Subcutaneous abdominal adipose tissue (tissue), 5 donors: ENCODE results near the gene PTCSC3.

Experiments used
- H3K27ac ChIP-seq: one replicate; pipeline ENCODE4 v1.7.0; 2013; ENCODE audit warnings: low read depth, mild to moderate bottlenecking, inconsistent platforms, low read length, moderate library complexity
- H3K27me3 ChIP-seq, 5 donors: one replicate each; pipeline ENCODE4 v1.7.0; 2013; ENCODE audit warnings: low read length in 5 of 5, inconsistent platforms in 1 of 5; ENCODE audit not compliant: control insufficient read depth in 5 of 5, insufficient read depth in 4 of 5
- H3K36me3 ChIP-seq, 5 donors: one replicate each; pipeline ENCODE4 v1.7.0; 2013; ENCODE audit warnings: low read length in 5 of 5; ENCODE audit not compliant: control insufficient read depth in 5 of 5, insufficient read depth in 5 of 5
- H3K4me1 ChIP-seq, 5 donors: one replicate each; pipeline ENCODE4 v1.7.0; 2013; ENCODE audit warnings: low read length in 5 of 5, mild to moderate bottlenecking in 3 of 5, moderate library complexity in 1 of 5; ENCODE audit not compliant: control insufficient read depth in 5 of 5, insufficient read depth in 5 of 5
- H3K4me3 ChIP-seq, 5 donors: one replicate each; pipeline ENCODE4 v1.7.0; 2013; ENCODE audit warnings: low read length in 5 of 5, low read depth in 1 of 5
- H3K9ac ChIP-seq, 5 donors: one replicate each; pipeline ENCODE4 v1.7.0; 2013; ENCODE audit warnings: low read length in 5 of 5, mild to moderate bottlenecking in 4 of 5, moderate library complexity in 3 of 5
- H3K9me3 ChIP-seq, 5 donors: one replicate each; pipeline ENCODE4 v1.7.0; 2013; ENCODE audit warnings: low read length in 5 of 5; ENCODE audit not compliant: control insufficient read depth in 5 of 5
- donor health status: healthy.
- donor health status: healthy.
- donor health status: healthy.
- donor health status: healthy.
- donor health status: healthy.

Gene PTCSC3

GRCh38 chr14:36181417-36181816 is 4.9 kb upstream of the PTCSC3 start:
- Histone ChIP-seq H3K27ac (no peak overlapping the region), H3K4me3 (no peak overlapping the region), H3K36me3 (no peaks in the 10 kb centered on the region), H3K9ac (no peak overlapping the region), H3K27me3 (no peaks in the 10 kb centered on the region), H3K4me1 (no peaks in the 10 kb centered on the region), H3K9me3 (no peaks in the 10 kb centered on the region)

DNA sequence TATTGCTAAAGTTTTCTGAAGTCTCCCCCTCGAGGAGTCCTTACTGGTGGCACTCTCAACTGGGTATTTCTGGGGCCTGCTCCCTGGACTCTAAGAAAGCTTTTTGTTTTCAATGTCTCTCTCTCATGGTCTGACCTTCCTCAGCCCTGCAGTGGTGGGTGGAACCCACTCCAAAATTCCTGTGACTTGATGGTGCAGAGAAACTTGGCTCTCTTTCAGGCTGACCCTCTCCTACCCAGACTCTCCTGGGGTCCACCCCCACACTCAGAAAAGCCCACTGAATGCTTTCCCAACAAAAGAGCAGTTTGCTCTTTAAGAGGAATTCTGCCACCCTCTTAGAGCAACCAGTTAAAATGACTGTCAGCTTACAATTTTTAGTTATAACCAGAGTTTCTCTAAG is 967 bp upstream of the PTCSC3 start:
- no peaks in the 10 kb centered on the region for H3K27me3 ChIP-seq
- no peak overlapping the region for H3K9ac ChIP-seq
- no peak overlapping the region for H3K4me3 ChIP-seq
- no peaks in the 10 kb centered on the region for H3K9me3 ChIP-seq
- no peaks in the 10 kb centered on the region for H3K36me3 ChIP-seq
- H3K4me1 ChIP-seq = no peaks in the 10 kb centered on the region
- no peak overlapping the region for H3K27ac ChIP-seq

- no peak overlapping the region for H3K4me3 ChIP-seq
- no peaks in the 10 kb centered on the region for H3K36me3 ChIP-seq
Measured at GRCh38 chr14:36174767-36175424, 1.6 kb downstream of the PTCSC3 start.

DNA sequence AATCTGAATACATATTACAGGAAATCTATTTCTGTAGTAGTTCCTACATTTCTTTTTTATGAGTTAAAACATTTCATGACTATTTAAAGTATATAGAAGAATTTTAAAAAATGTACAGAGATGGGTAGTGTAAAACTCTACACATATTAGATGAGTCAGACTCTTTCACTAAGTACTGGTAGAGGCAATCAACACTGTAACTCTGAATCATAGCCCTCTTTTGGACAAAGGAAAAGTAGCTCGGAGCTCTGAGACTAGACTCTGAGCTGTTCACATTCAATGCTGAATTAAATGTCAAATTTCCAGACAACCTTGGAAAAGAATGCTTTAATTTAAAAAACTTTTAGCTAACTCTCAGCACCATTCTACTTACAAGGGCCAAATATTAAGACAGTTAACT is 3.4 kb downstream of the PTCSC3 start:
- Histone ChIP-seq H3K36me3 (no peaks in the 10 kb centered on the region), H3K9ac (no peak overlapping the region), H3K27me3 (no peaks in the 10 kb centered on the region), H3K27ac (no peak overlapping the region), H3K4me1 (no peaks in the 10 kb centered on the region), H3K4me3 (no peak overlapping the region), H3K9me3 (no peaks in the 10 kb centered on the region)

More at GRCh38 chr14:36174767-36175424, 1.6 kb downstream of the PTCSC3 start:
- Histone ChIP-seq H3K9ac (no peak overlapping the region), H3K4me1 (no peaks in the 10 kb centered on the region), H3K27me3 (no peaks in the 10 kb centered on the region), H3K27ac (no peak overlapping the region), H3K9me3 (no peaks in the 10 kb centered on the region)

DNA sequence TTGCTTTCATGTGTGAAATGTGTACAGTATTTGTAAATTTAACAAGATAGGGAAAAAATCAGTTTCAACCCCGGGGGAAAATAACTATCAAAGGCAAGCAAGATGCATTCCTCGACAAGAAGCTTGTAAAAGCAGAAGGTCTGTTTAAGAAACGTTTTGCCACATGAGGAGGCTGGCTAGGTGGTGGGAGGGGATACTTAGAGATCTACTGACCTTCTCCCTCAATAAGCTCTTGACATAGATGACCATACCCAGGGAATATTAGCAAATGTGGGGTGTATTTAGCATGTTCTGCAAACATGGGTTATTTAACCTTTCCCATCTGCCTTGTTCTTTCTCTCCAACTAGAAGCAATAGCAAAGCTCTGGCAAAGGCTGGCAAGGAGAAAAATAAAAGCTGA is 4.9 kb downstream of the PTCSC3 start:
- no peak overlapping the region for H3K9ac ChIP-seq
- no peaks in the 10 kb centered on the region for H3K4me1 ChIP-seq
- H3K27me3 ChIP-seq = no peaks in the 10 kb centered on the region
- H3K27ac ChIP-seq = no peak overlapping the region
- no peaks in the 10 kb centered on the region for H3K9me3 ChIP-seq
- H3K36me3 ChIP-seq = no peaks in the 10 kb centered on the region
- no peak overlapping the region for H3K4me3 ChIP-seq

- no peak overlapping the region for H3K9ac ChIP-seq
- no peaks in the 10 kb centered on the region for H3K9me3 ChIP-seq
- H3K36me3 ChIP-seq = no peaks in the 10 kb centered on the region
- H3K4me3 ChIP-seq = no peak overlapping the region
- no peak overlapping the region for H3K27ac ChIP-seq
- no peaks in the 10 kb centered on the region for H3K4me1 ChIP-seq
- H3K27me3 ChIP-seq = no peaks in the 10 kb centered on the region
Measured at GRCh38 chr14:36167431-36167830, 9.1 kb downstream of the PTCSC3 start.

DNA sequence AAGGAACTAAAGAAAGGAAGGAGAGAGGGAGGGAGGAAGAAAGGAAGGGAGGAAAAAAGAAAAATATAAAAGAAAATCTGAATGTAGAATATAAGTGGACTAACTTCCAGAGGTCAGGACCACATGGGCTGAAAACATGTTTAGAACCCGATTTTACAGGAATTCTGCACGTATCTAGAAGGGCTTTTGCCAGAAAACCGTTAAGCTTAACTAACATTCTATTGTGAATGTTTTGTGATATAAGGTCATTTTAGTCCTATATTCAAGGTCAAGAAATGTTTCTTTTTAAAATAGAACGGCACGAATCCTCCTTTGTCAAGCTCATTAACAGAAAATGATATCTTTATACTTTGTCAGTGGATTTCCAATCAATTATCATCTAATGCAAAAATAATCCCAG is 13.1 kb downstream of the PTCSC3 start:
- Histone ChIP-seq H3K4me1 (no peaks in the 10 kb centered on the region), H3K27me3 (peaks cover 0 to 5% (median 0%) of the 10 kb centered on the region in 5 donors), H3K9ac (no peak overlapping the region), H3K4me3 (no peak overlapping the region), H3K27ac (no peak overlapping the region), H3K36me3 (no peaks in the 10 kb centered on the region), H3K9me3 (no peaks in the 10 kb centered on the region)

GRCh38 chr14:36162267-36162666 is 14.3 kb downstream of the PTCSC3 start:
- no peaks in the 10 kb centered on the region for H3K4me1 ChIP-seq
- H3K36me3 ChIP-seq = no peaks in the 10 kb centered on the region
- H3K27me3 ChIP-seq = peaks cover 0 to 5% (median 0%) of the 10 kb centered on the region in 5 donors
- H3K9me3 ChIP-seq = no peaks in the 10 kb centered on the region
- H3K27ac ChIP-seq = no peak overlapping the region
- H3K9ac ChIP-seq = no peak overlapping the region
- no peak overlapping the region for H3K4me3 ChIP-seq

DNA sequence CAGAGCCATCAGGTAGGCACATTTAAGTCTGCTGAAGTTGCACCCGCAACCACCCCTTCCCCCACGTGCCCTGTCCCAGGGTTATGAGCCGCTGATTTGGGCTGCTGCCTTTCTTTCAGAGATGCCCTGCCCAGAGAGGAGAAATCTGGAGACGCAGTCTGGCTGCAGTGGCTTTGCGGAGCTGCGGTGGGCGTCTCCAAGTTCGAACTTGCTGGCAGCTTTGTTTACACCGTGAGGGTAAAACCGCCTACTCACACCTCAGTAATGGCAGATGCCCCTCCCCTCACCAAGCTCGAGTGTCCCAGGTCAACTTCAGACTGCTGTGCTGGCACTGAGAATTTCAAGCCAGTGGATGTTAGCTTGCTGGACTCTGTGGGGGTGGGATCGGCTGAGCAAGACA is 14.7 kb downstream of the PTCSC3 start:
- Histone ChIP-seq H3K36me3 (no peaks in the 10 kb centered on the region), H3K9ac (no peak overlapping the region), H3K9me3 (no peaks in the 10 kb centered on the region), H3K27ac (no peak overlapping the region), H3K4me1 (no peaks in the 10 kb centered on the region), H3K4me3 (no peak overlapping the region), H3K27me3 (peaks cover 0 to 5% (median 0%) of the 10 kb centered on the region in 5 donors)

DNA sequence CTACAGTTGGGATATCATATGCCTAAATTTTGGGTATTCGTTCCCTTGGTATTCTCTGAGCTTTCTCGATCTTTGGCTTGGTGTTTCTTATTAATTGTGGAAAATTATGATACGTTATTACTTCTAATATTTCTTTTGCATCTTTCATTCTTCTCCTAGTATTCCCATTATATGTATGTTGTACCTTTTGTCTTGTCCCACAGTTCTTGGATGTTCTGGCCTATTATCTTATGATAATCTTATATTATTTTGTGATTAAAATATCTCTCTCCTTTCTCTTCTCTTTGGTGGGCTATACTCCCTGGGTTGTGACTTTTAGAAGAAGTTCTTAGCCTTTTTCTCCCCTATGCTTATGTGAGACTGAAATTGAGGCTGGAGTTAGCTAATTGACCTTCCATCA is 25.2 kb downstream of the PTCSC3 start:
- H3K4me3 ChIP-seq = no peak overlapping the region

More for the DNA sequence above, 25.2 kb downstream of the PTCSC3 start:
- Histone ChIP-seq H3K36me3 (no peaks in the 10 kb centered on the region), H3K9ac (no peak overlapping the region), H3K9me3 (peaks cover 0 to 16% (median 7%) of the 10 kb centered on the region in 5 donors), H3K4me1 (no peaks in the 10 kb centered on the region), H3K27me3 (no peaks in the 10 kb centered on the region), H3K27ac (no peak overlapping the region)
